ENCODE measurements around the gene ZNF678.

Gene ZNF678

GRCh38 chr1:227562037-227562436 lies 1.3 kb upstream of the ZNF678 start (continued):
- no peak for TF ChIP-seq CSDC2 (CRISPR knock-in tag; IDR thresholded peaks at IDR 0.05)
- TF ChIP-seq ZNF565 (CRISPR knock-in tag; conservative IDR thresholded peaks at IDR 0.05; ENCODE audit: low read depth) = no peak
- TF ChIP-seq GLIS3 (CRISPR knock-in tag; IDR thresholded peaks at IDR 0.05) = no peak

- ATAC-seq = no peak
- TF ChIP-seq SNAI2 (CRISPR knock-in tag; IDR thresholded peaks at IDR 0.05) (no peak), TCF4 (CRISPR knock-in tag; IDR thresholded peaks at IDR 0.05; ENCODE audit: borderline replicate concordance) (no peak), GLIS3 (CRISPR knock-in tag; IDR thresholded peaks at IDR 0.05) (no peak), PATZ1 (CRISPR knock-in tag; IDR thresholded peaks at IDR 0.05; ENCODE audit: borderline replicate concordance) (no peak), POU6F1 (CRISPR knock-in tag; IDR thresholded peaks at IDR 0.05; ENCODE audit: borderline replicate concordance, low read depth) (no peak)
These were observed 428 bp upstream of the ZNF678 start for GRCh38 chr1:227562933-227563323.

GRCh38 chr1:227567256-227567655 lies 3.9 kb downstream of the ZNF678 start:
- TF ChIP-seq ESRRG (CRISPR knock-in tag; IDR thresholded peaks at IDR 0.05) (no peak), CREB5 (CRISPR knock-in tag; IDR thresholded peaks at IDR 0.05; ENCODE audit: low read depth) (no peak)
- no peak for ATAC-seq

GRCh38 chr1:227568593-227568992 lies 5.2 kb downstream of the ZNF678 start:
- no peak for TF ChIP-seq GLIS3 (CRISPR knock-in tag; IDR thresholded peaks at IDR 0.05)
- no peak for TF ChIP-seq RARB (CRISPR knock-in tag; IDR thresholded peaks at IDR 0.05)
- ATAC-seq = no peak

- TF ChIP-seq ZNF565 (CRISPR knock-in tag; conservative IDR thresholded peaks at IDR 0.05; ENCODE audit: low read depth) = no peak
- no peak for TF ChIP-seq TCF4 (CRISPR knock-in tag; IDR thresholded peaks at IDR 0.05; ENCODE audit: borderline replicate concordance)
- TF ChIP-seq CREB5 (CRISPR knock-in tag; IDR thresholded peaks at IDR 0.05; ENCODE audit: low read depth) = no peak
- no peak for TF ChIP-seq PPARA (CRISPR knock-in tag; IDR thresholded peaks at IDR 0.05; ENCODE audit: borderline replicate concordance)
- no peak for TF ChIP-seq GLIS3 (CRISPR knock-in tag; IDR thresholded peaks at IDR 0.05)
- TF ChIP-seq RARB (CRISPR knock-in tag; IDR thresholded peaks at IDR 0.05) = no peak
- no peak for TF ChIP-seq POU6F1 (CRISPR knock-in tag; IDR thresholded peaks at IDR 0.05; ENCODE audit: borderline replicate concordance, low read depth)
- no peak for TF ChIP-seq ZNF8 (CRISPR knock-in tag; IDR thresholded peaks at IDR 0.05)
- no peak for TF ChIP-seq TSHZ2 (CRISPR knock-in tag; IDR thresholded peaks at IDR 0.05)
- TF ChIP-seq ZC3H10 (CRISPR knock-in tag; IDR thresholded peaks at IDR 0.05) = no peak
- no peak for TF ChIP-seq OSR1 (CRISPR knock-in tag; IDR thresholded peaks at IDR 0.05)
- TF ChIP-seq SNAI2 (CRISPR knock-in tag; IDR thresholded peaks at IDR 0.05) = no peak
- TF ChIP-seq CSDC2 (CRISPR knock-in tag; IDR thresholded peaks at IDR 0.05) = no peak
- no peak for TF ChIP-seq ARNTL (CRISPR knock-in tag; IDR thresholded peaks at IDR 0.05; ENCODE audit: borderline replicate concordance, low read depth)
These were observed 9.4 kb downstream of the ZNF678 start for GRCh38 chr1:227572752-227573151.

More at GRCh38 chr1:227572752-227573151, 9.4 kb downstream of the ZNF678 start:
- no peak for ATAC-seq
